ENCODE data around the gene MRPL58.
"Not testable (repeated sequence)": the region's sequence is repeated elsewhere in the genome, so short reads cannot be mapped to it uniquely, and the experiment has no call there.

Gene MRPL58

GRCh38 chr17:75019710-75020109 is 7.2 kb downstream of the MRPL58 start:
- DNase-seq = no peak

- DNase-seq = no peak
Observed at GRCh38 chr17:75020331-75021110, 8.1 kb downstream of the MRPL58 start.

DNA sequence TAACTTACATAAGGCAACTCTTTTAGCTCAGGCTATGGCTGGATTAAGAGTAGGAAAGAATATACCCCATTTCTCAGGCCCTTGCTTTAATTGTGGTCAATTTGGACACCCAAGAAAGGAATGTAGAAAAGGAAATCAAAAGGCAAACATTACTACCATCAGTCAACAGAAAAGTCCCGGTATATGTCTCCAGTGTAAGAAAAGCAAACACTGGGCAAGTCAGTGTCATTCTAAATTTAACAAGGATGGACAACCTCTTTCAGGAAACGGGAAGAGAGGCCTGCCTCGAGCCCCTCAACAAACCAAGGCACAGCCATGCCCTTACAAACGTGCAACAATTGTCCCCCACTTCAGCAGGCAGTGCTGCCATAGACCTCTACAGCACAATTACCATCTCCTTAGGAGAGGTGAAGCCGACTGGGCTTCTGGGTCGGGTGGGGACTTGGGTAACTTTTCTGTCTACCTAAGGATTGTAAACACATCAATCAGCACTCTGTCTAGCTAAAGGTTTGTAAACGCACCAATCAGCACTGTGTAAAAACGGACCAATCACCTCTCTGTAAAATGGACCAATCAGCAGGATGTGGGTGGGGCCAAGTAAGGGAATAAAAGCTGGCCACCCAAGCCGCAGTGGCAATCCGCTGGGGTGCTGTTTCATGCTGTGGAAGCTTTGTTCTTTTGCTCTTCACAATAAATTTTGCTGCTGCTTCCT is 12.4 kb downstream of the MRPL58 start:
- DNase-seq = no peak

DNA sequence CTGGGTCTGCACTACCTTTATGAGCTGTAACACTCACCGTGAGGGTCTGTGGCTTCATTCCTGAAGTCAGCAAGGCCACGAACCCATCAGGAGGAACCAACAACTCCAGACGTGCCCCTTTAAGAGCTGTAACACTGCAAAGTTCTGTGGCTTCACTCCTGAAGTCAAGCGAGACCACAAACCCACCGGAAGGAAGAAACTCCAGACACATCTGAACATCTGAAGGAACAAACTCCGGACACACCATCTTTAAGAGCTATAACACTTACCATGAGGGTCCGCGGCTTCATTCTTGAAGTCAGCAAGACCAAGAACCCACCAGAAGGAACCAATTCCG is 12.9 kb downstream of the MRPL58 start:
- not testable (repeated sequence) for DNase-seq

- not testable (repeated sequence) for DNase-seq
Observed at GRCh38 chr17:75026650-75027049, 14.2 kb downstream of the MRPL58 start.

DNA sequence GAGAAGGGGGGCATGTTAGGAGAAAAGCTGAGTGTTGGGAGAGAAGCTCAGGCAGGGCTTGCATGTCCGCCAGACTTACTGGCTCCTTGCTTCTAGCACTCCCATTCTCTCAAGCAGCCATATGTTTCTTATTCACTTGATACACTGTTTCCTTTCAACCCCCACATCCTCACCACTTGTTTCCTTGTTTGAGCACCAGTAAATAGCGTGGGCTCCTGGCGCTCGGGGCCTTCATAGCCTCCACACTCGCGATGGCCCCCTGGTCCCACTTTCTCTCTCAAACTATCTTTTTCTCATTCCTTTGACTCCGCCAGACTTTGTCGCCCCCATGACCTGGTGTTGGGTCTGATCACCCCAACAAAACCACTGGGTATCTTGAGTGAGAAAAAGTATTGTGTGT is 17.7 kb downstream of the MRPL58 start:
- no peak for DNase-seq

DNA sequence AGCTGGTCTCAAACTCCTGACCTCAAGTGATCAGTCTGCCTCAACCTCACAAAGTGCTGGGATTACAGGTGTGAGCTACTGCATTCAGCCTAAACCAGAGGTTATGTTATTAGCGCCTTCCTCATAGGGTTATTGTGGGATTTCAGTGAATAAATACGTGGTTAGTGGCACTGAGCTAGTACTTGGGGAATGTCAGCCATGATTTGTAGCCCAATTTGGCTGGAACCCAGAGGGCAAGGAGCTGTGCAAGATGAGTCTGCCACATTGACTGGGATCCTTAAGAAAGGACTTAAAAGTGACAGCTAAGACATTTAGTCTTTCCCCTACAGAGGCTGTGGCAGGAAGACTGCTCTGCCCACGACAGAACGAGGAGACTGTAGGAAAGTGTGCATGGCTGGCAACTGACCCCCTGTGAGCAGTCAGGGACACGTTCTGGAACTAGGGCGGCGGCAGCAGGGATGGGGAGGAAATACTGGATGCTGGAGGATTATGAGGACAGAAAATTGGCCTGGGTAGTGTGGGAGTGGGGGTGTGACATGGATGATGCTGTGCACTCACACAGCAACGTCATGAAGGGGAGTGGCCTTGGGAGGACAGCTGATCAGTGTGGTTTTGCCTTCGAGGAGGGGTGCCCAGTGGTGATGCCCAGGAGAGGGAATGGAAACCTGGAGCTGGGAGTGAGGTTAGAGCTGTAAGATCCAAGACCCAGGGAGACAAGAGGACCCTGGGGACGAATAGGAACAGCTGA is 19.7 kb downstream of the MRPL58 start:
- peak; percentile 76 to 96 for DNase-seq

GRCh38 chr17:75032720-75033280 is 20.3 kb downstream of the MRPL58 start:
- DNase-seq = no peak

- peak in 1 of 2 experiments; percentile 72 for DNase-seq
Observed at GRCh38 chr17:75033346-75034235, 21.1 kb downstream of the MRPL58 start.

- DNase-seq = peak in 1 of 2 experiments; percentile 18
Observed at GRCh38 chr17:75034236-75034908, 21.9 kb downstream of the MRPL58 start.

GRCh38 chr17:75036643-75037268 is 24.3 kb downstream of the MRPL58 start:
- DNase-seq = peak in 1 of 2 experiments; percentile 27

GRCh38 chr17:75039238-75039637 is 26.8 kb downstream of the MRPL58 start:
- DNase-seq = no peak

DNA sequence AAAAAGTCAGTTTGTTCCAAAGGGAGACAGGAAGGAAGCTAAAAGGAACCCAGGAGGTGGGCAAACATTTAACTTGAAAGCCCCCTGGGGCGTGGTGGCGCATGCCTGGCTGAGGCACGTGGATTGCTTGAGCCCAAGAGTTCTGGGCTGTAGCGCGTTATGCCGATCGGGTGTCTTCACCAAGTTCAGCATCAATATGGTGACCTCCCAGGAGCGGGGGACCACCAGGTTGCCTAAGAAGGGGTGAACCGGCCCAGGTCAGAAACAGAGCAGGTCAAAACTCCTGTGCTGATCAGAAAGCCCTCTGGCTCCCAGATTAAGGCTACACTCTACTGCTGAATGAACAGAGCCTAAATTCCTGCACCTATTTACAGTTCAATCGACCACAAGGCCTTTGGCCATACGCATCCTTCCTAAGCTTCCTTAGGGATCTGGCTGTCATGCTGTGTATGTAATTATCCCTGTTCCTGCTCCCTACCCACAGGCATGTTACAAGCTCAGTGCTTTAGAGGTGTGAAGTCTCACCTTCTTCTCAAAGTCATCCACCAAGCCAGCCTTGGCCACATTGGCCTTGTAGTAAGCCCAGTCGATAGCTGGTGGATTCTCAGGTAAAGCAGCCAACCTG is 29.3 kb downstream of the MRPL58 start:
- no peak for DNase-seq

DNA sequence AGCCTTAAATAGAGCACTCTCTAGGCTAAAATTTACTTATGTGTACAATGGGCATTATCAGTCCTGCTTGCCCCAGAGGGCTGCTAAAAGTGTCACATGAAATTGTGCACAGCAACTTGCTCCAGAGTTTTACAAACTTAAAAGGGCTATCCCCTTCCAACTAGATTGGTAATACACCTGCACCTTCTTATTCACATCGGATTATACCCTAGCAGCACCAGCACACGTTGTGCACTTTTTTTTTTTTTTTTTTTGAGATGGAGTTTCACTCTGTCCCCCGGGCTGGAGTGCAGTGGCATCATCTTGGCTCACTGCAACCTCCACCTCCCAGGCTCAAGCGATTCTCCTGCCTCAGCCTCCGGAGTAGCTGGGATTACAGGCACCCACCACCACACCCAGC is 31.3 kb downstream of the MRPL58 start:
- DNase-seq = not testable (repeated sequence)

- DNase-seq = no peak
Observed at GRCh38 chr17:75044716-75045115, 32.2 kb downstream of the MRPL58 start.

GRCh38 chr17:75045946-75046406 is 33.5 kb downstream of the MRPL58 start:
- not testable (repeated sequence) for DNase-seq

- DNase-seq = peak; percentile 84 to 95
Observed at GRCh38 chr17:75046407-75047289, 34.2 kb downstream of the MRPL58 start, which contains the start of the genes ATP5PD and KCTD2. TSS of gene ATP5PD (minus strand) at chr17:75046969. CDS start at chr17:75042650, 4,319 bp downstream. TSS of gene KCTD2 (plus strand) at chr17:75047225. CDS start at chr17:75047251, 26 bp downstream.

GRCh38 chr17:75047398-75048098 is 35.1 kb downstream of the MRPL58 start:
- no peak for DNase-seq
